ENCODE results near the gene COMMD10. TPM values are rescaled to one million over a fixed set of nuclear protein-coding genes. Genes with fewer than 3 reads are reported as not detected.
"Not testable (repeated sequence)": the region's sequence is repeated elsewhere in the genome, so short reads cannot be mapped to it uniquely, and the experiment has no call there.

Gene COMMD10
- total RNA-seq, 1 donor from 2014 or later: 28.6 TPM

DNA sequence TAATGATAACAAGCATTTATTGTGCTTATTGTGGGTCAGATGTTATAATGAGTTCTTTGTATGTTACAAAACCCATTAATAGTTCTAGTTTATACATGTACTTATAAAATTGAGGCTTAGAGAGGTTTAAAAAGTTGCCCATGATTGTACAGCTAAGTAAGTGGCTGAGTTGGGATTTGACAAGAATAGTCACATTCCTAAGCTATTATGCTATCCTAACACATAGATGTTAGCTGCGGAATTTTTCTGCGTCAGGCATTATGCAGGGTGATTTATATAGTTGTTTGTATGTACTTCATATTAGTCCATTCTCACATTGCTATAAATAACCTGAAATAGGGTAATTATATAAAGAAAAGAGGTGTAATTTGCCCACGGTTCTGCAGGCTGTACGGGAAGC, 12.5 kb downstream of the COMMD10 start:
- Mint-ChIP-seq H3K27ac (peak overlapping the region; percentile 88), H3K36me3 (peaks cover 36% of the 10 kb centered on the region), H3K4me3 (peak overlapping the region; percentile 30), H3K4me1 (ENCODE audit: unreplicated experiment) (no peaks in the 10 kb centered on the region), H3K27me3 (no peaks in the 10 kb centered on the region), H3K9me3 (peaks cover 4% of the 10 kb centered on the region)
- no peak for DNase-seq (ENCODE audit: extremely low spot score, unreplicated experiment)
- TF ChIP-seq, protein P1, sequence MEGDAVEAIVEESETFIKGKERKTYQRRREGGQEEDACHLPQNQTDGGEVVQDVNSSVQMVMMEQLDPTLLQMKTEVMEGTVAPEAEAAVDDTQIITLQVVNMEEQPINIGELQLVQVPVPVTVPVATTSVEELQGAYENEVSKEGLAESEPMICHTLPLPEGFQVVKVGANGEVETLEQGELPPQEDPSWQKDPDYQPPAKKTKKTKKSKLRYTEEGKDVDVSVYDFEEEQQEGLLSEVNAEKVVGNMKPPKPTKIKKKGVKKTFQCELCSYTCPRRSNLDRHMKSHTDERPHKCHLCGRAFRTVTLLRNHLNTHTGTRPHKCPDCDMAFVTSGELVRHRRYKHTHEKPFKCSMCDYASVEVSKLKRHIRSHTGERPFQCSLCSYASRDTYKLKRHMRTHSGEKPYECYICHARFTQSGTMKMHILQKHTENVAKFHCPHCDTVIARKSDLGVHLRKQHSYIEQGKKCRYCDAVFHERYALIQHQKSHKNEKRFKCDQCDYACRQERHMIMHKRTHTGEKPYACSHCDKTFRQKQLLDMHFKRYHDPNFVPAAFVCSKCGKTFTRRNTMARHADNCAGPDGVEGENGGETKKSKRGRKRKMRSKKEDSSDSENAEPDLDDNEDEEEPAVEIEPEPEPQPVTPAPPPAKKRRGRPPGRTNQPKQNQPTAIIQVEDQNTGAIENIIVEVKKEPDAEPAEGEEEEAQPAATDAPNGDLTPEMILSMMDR (conservative IDR thresholded peaks at IDR 0.05): no peak

DNA sequence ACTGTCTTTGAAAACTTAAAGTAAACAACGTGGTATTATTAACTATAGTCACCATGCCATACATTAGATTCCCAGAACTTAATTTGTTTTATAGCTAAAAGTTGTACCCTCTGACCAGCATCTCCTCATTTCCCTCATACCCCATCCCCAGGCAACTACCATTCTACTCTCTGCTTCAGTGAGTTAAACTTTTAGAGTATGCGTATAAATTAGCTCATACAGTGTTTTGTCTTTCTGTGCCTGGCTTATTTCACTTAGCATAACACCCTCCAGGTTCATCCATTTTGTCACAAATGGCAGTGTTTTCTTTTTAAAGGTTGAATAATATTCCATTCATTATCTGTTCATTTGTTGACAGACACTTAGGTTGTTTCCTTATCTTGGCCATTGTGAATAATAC, 14.2 kb downstream of the COMMD10 start:
- H3K4me3 Mint-ChIP-seq: no peak overlapping the region
- H3K27me3 Mint-ChIP-seq: no peaks in the 10 kb centered on the region
- peaks cover 4% of the 10 kb centered on the region for H3K9me3 Mint-ChIP-seq
- no peak for DNase-seq (ENCODE audit: extremely low spot score, unreplicated experiment)
- peaks cover 37% of the 10 kb centered on the region for H3K36me3 Mint-ChIP-seq
- no peak overlapping the region for H3K27ac Mint-ChIP-seq
- TF ChIP-seq, protein P1 (conservative IDR thresholded peaks at IDR 0.05): no peak
- no peaks in the 10 kb centered on the region for H3K4me1 Mint-ChIP-seq (ENCODE audit: unreplicated experiment)

DNA sequence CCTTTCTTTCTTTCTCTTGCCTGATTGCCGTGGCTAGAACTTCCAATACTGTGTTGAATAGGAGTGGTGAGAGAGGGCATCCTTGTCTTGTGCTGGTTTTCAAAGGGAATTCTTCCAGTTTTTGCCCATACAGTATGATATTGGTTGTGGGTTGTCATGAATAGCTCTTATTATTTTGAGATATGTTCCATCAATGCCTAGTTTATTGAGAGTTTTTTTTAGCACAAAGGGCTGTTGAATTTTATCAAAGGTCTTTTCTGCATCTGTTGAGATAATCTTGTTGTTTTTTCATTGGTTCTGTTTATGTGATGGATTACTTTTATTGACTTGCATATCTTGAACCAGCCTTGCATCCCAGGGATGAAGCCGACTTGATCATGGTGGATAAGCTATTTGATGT, 20.1 kb downstream of the COMMD10 start:
- H3K9me3 Mint-ChIP-seq; H3K27ac Mint-ChIP-seq; H3K27me3 Mint-ChIP-seq; H3K4me1 Mint-ChIP-seq (ENCODE audit: unreplicated experiment); DNase-seq (ENCODE audit: extremely low spot score, unreplicated experiment); H3K4me3 Mint-ChIP-seq: not testable (repeated sequence)
- peaks cover 55% of the 10 kb centered on the region for H3K36me3 Mint-ChIP-seq

DNA sequence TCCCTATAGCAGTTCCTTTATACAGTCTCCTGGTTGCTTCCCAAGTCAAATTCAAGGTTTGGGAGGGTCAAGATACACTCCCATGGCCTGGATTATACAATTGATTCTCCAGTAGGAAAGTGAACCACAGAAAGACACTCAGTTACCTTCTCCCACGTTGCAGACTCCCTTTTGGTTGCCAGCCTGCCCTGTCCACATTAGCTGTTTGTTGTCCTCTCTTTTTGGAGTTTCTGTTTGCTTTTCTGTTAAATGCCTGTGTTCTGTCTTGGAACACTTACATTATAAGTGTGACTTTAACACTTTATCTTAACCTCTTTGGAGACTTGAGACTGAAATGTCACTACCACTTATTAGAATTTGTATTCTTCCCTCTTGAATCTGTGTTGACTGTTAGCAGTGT, 30.3 kb downstream of the COMMD10 start:
- Mint-ChIP-seq H3K27me3 (no peaks in the 10 kb centered on the region), H3K9me3 (peaks cover 12% of the 10 kb centered on the region), H3K27ac (no peak overlapping the region), H3K4me1 (ENCODE audit: unreplicated experiment) (no peaks in the 10 kb centered on the region), H3K36me3 (peaks cover 28% of the 10 kb centered on the region), H3K4me3 (no peak overlapping the region)
- no peak for DNase-seq (ENCODE audit: extremely low spot score, unreplicated experiment)
- TF ChIP-seq, protein P1 (conservative IDR thresholded peaks at IDR 0.05): no peak

DNA sequence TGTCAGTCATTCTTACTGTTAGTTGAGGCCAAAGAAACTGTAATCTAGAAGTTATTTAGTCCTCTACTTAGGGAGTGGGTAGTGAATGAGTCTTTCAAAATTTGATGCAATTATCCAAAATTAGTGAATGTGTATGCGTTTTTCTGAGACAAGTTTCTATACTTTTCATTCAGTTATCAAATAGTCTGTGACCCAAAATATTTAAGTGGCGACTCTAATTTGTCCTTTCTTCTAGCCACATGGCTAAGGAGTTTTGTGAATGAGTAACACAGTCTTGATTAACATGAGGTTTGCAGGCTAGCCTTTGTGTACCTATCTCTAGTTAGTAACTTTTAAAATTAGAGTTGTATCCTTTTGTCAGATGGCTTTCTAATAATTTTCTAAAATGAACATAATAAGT, 45.6 kb downstream of the COMMD10 start:
- Mint-ChIP-seq H3K27me3 (no peaks in the 10 kb centered on the region), H3K27ac (no peak overlapping the region), H3K9me3 (peaks cover 4% of the 10 kb centered on the region), H3K4me3 (no peak overlapping the region), H3K36me3 (peaks cover 4% of the 10 kb centered on the region), H3K4me1 (ENCODE audit: unreplicated experiment) (peaks cover 4% of the 10 kb centered on the region)
- no peak for DNase-seq (ENCODE audit: extremely low spot score, unreplicated experiment)
- TF ChIP-seq, protein P1 (conservative IDR thresholded peaks at IDR 0.05): no peak

DNA sequence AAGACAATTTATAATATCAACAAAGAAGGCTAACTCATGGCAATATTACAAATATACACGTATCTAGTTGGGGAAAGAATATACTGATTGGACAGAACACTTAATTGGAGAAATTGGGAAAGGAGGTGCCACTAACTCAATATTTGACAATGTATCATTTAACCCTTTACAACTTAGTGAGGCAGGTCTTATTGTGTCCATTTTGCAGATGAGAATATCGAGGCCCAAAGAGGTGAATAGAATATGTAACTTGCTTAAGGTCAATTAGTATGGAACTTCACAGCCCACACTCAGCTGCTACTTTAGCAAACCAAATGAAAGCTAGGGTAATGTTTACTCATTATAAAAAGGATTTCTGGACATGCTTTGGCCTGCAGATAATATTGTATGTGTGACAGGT, 46.2 kb downstream of the COMMD10 start:
- DNase-seq (ENCODE audit: extremely low spot score, unreplicated experiment): no peak
- Mint-ChIP-seq H3K36me3 (peaks cover 2% of the 10 kb centered on the region), H3K4me1 (ENCODE audit: unreplicated experiment) (peaks cover 4% of the 10 kb centered on the region), H3K27ac (no peak overlapping the region), H3K27me3 (no peaks in the 10 kb centered on the region), H3K4me3 (no peak overlapping the region), H3K9me3 (no peaks in the 10 kb centered on the region)
- TF ChIP-seq, protein P1 (conservative IDR thresholded peaks at IDR 0.05): no peak
